GM23338 (cell line): ENCODE results near the gene C1QTNF5. TPM values are rescaled to one million over a fixed set of nuclear protein-coding genes. Genes with fewer than 3 reads are reported as not detected.

Experiments
- ATAC-seq: fragments of 200-7000 bp; cut with Tn5 transposase; 3 replicates; pipeline ENCODE4 v1.9.1; 2020
- DNase-seq: peaks from one replicate; pipeline ENCODE4 v3.0.0-alpha.2; 2015; ENCODE audit warnings: low spot score
- H2AFZ ChIP-seq: fragments of 200-600 bp; sonication (generic); 2 replicates; pipeline ENCODE4 v1.8.0; 2016; ENCODE audit warnings: antibody characterized with exemption, mild to moderate bottlenecking, moderate library complexity
- H3F3A ChIP-seq: fragments of 200-600 bp; sonication (generic); replicated peaks from 2 replicates; pipeline ENCODE4 v1.8.0; 2017; ENCODE audit warnings: antibody characterized with exemption, mixed run types, low read depth
- H3K27ac ChIP-seq: fragments of 200-600 bp; sonication (generic); 2 replicates; pipeline ENCODE4 v1.6.1; 2016; ENCODE audit warnings: low read depth
- H3K27me3 ChIP-seq: fragments of 200-600 bp; sonication (generic); 2 replicates; pipeline ENCODE4 v1.8.0; 2016; ENCODE audit warnings: mild to moderate bottlenecking, mixed run types, moderate library complexity; ENCODE audit not compliant: insufficient read depth
- H3K36me3 ChIP-seq: fragments of 200-600 bp; sonication (generic); 2 replicates; pipeline ENCODE4 v1.8.0; 2016; ENCODE audit warnings: mild to moderate bottlenecking; ENCODE audit not compliant: insufficient read depth
- H3K4me1 ChIP-seq: fragments of 200-600 bp; sonication (generic); 2 replicates; pipeline ENCODE4 v1.8.0; 2016; ENCODE audit warnings: mild to moderate bottlenecking, moderate library complexity; ENCODE audit not compliant: insufficient read depth
- H3K4me2 ChIP-seq: fragments of 200-600 bp; sonication (generic); 2 replicates; pipeline ENCODE4 v1.7.1; 2017; ENCODE audit warnings: mixed run types
- H3K4me3 ChIP-seq: fragments of 200-600 bp; sonication (generic); 2 replicates; pipeline ENCODE4 v1.6.1; 2016; ENCODE audit warnings: mixed run types
- H3K79me2 ChIP-seq: fragments of 200-600 bp; sonication (generic); replicated peaks from 2 replicates; pipeline ENCODE4 v1.8.0; 2017; ENCODE audit warnings: mild to moderate bottlenecking; ENCODE audit not compliant: insufficient read depth
- H3K9me2 ChIP-seq: fragments of 200-600 bp; sonication (generic); 2 replicates; pipeline ENCODE4 v1.8.0; 2017; ENCODE audit not compliant: insufficient read depth
- H4K20me1 ChIP-seq: fragments of 200-600 bp; sonication (generic); replicated peaks from 2 replicates; pipeline ENCODE4 v1.8.0; 2017; ENCODE audit warnings: mild to moderate bottlenecking; ENCODE audit not compliant: insufficient read depth
- H3K27ac Mint-ChIP-seq: 2 replicates; pipeline ENCODE4 v1.8.0; 2020; ENCODE audit warnings: inconsistent platforms, mild to moderate bottlenecking, moderate library complexity, mixed read lengths
- H3K27me3 Mint-ChIP-seq: 3 replicates; pipeline ENCODE4 v1.8.0; 2022; ENCODE audit warnings: low read depth, mild to moderate bottlenecking, moderate library complexity, mixed read lengths, inconsistent platforms; ENCODE audit not compliant: insufficient read depth, poor library complexity
- H3K36me3 Mint-ChIP-seq: 3 replicates; pipeline ENCODE4 v1.8.0; 2021; ENCODE audit warnings: low read depth, mild to moderate bottlenecking, inconsistent platforms, moderate library complexity, mixed read lengths
- H3K4me1 Mint-ChIP-seq: 3 replicates; pipeline ENCODE4 v1.8.0; 2020; ENCODE audit warnings: mild to moderate bottlenecking, inconsistent platforms, mixed read lengths
- H3K4me3 Mint-ChIP-seq: 3 replicates; pipeline ENCODE4 v1.8.0; 2021; ENCODE audit warnings: moderate library complexity, mild to moderate bottlenecking, inconsistent platforms, mixed read lengths
- H3K9me3 Mint-ChIP-seq: 3 replicates; pipeline ENCODE4 v1.8.0; 2020; ENCODE audit warnings: moderate library complexity, mild to moderate bottlenecking, inconsistent platforms, mixed read lengths
- CREB1 ChIP-seq: fragments of 250-450 bp; sonication (Bioruptor Pico); IDR thresholded peaks from 2 replicates; pipeline ENCODE4 v1.5.0; 2020; ENCODE audit warnings: low read depth, mild to moderate bottlenecking, moderate library complexity
- ETS1 ChIP-seq: IDR thresholded peaks from 2 replicates; pipeline ENCODE4 v1.6.1; 2016; ENCODE audit warnings: antibody characterized with exemption
- EZH2 ChIP-seq: fragments of 200-600 bp; sonication (generic); IDR thresholded peaks from one replicate; pipeline ENCODE4 v1.8.0; 2017; ENCODE audit warnings: antibody characterized with exemption, mild to moderate bottlenecking, low read depth; ENCODE audit not compliant: unreplicated experiment
- EZH2phosphoT487 ChIP-seq: fragments of 200-600 bp; sonication (generic); IDR thresholded peaks from one replicate; pipeline ENCODE4 v1.8.1; 2018; ENCODE audit warnings: antibody characterized with exemption; ENCODE audit not compliant: unreplicated experiment
- JUNB ChIP-seq: IDR thresholded peaks from one replicate; pipeline ENCODE4 v1.6.1; 2016; ENCODE audit warnings: antibody characterized with exemption; ENCODE audit not compliant: unreplicated experiment
- NANOG ChIP-seq: IDR thresholded peaks from 2 replicates; pipeline ENCODE4 v1.6.1; 2016; ENCODE audit warnings: antibody characterized with exemption, borderline replicate concordance
- POLR2AphosphoS5 ChIP-seq: IDR thresholded peaks from 2 replicates; pipeline ENCODE4 v1.6.1; 2016; ENCODE audit warnings: antibody characterized with exemption, low read depth
- REST ChIP-seq: IDR thresholded peaks from one replicate; pipeline ENCODE4 v1.6.1; 2018; ENCODE audit warnings: antibody characterized with exemption; ENCODE audit not compliant: unreplicated experiment
- STAT1 ChIP-seq: IDR thresholded peaks from one replicate; pipeline ENCODE4 v1.6.1; 2016; ENCODE audit warnings: antibody characterized with exemption; ENCODE audit not compliant: unreplicated experiment
- ZNF114 ChIP-seq: fragments of 250-450 bp; sonication (Bioruptor Pico); IDR thresholded peaks from 2 replicates; pipeline ENCODE4 v1.5.0; 2020; ENCODE audit warnings: mild to moderate bottlenecking, moderate library complexity
- ZNF331 ChIP-seq: fragments of 250-450 bp; sonication (Bioruptor Pico); IDR thresholded peaks from 2 replicates; pipeline ENCODE4 v1.5.0; 2020; ENCODE audit warnings: low read depth, mild to moderate bottlenecking, moderate library complexity
- polyA plus RNA-seq: library from polyadenylated mRNA; unstranded; fragments of >200 nt; fragmentation: Nextera tagmentation; extraction: Ambion mirVana; gene quantifications from 2 replicates; pipeline ENCODE4 v1.2.1, GENCODE V29; 2016
- total RNA-seq: library from RNA; depleted of rRNA; stranded (reverse); fragments of >200 nt; shearing (Covaris generic); gene quantifications from 2 replicates; pipeline ENCODE4 v1.2.3, GENCODE V29; 2014
- TF ChIP-seq, protein P1 (sequence below): fragments of 250-450 bp; sonication (Bioruptor Pico); IDR thresholded peaks from 2 replicates; pipeline ENCODE4 v1.5.0; 2020; ENCODE audit warnings: mild to moderate bottlenecking, moderate library complexity
- TF ChIP-seq, protein P2 (sequence below), 2 experiments: fragments of 200-600 bp in 1 of 2; sonication (generic) in 1 of 2; conservative IDR thresholded peaks; 2 replicates each; pipeline versions ENCODE4 v1.5.1 to v1.6.1; 2016 to 2017; ENCODE audit warnings: antibody characterized with exemption in 2 of 2, low read depth in 2 of 2, mild to moderate bottlenecking in 2 of 2, moderate library complexity in 1 of 2

Gene C1QTNF5
- total and polyA plus RNA-seq, 2 experiments from 2014 or later = 1.9 TPM

GRCh38 chr11:119290894-119291497 lies 49.7 kb downstream of the C1QTNF5 start:
- no peak overlapping the region for H2AFZ ChIP-seq
- no peak overlapping the region for H3K4me2 ChIP-seq
- no peak overlapping the region for H3K27ac Mint-ChIP-seq
- no peaks in the 10 kb centered on the region for H3K4me1 ChIP-seq
- no peaks in the 10 kb centered on the region for H3K9me2 ChIP-seq
- no peaks in the 10 kb centered on the region; the same call in 1 of the 2 replicates for H4K20me1 ChIP-seq
- no peak for DNase-seq
- H3F3A ChIP-seq = 0 out of 2 replicates have a peak, but pooled peaks cover 9% of the 10 kb centered on the region
- no peaks in the 10 kb centered on the region for H3K4me1 Mint-ChIP-seq
- H3K36me3 ChIP-seq = peaks cover 27% of the 10 kb centered on the region
- no peak for ATAC-seq
- no peaks in the 10 kb centered on the region for H3K79me2 ChIP-seq
- H3K27ac ChIP-seq = no peak overlapping the region
- no peak overlapping the region for H3K4me3 ChIP-seq
- peaks cover 51% of the 10 kb centered on the region for H3K36me3 Mint-ChIP-seq
- no peak overlapping the region for H3K4me3 Mint-ChIP-seq
- H3K27me3 ChIP-seq = no peaks in the 10 kb centered on the region
- peaks cover 4% of the 10 kb centered on the region for H3K27me3 Mint-ChIP-seq
- H3K9me3 Mint-ChIP-seq = no peaks in the 10 kb centered on the region
- TF ChIP-seq JUNB (no peak), EZH2phosphoT487 (no peak), POLR2AphosphoS5 (no peak), NANOG (no peak), ETS1 (no peak), STAT1 (no peak), ZNF331 (CRISPR knock-in tag) (no peak), EZH2 (no peak), ZNF114 (CRISPR knock-in tag) (no peak), CREB1 (CRISPR knock-in tag) (no peak), REST (no peak)
- TF ChIP-seq, protein P1, sequence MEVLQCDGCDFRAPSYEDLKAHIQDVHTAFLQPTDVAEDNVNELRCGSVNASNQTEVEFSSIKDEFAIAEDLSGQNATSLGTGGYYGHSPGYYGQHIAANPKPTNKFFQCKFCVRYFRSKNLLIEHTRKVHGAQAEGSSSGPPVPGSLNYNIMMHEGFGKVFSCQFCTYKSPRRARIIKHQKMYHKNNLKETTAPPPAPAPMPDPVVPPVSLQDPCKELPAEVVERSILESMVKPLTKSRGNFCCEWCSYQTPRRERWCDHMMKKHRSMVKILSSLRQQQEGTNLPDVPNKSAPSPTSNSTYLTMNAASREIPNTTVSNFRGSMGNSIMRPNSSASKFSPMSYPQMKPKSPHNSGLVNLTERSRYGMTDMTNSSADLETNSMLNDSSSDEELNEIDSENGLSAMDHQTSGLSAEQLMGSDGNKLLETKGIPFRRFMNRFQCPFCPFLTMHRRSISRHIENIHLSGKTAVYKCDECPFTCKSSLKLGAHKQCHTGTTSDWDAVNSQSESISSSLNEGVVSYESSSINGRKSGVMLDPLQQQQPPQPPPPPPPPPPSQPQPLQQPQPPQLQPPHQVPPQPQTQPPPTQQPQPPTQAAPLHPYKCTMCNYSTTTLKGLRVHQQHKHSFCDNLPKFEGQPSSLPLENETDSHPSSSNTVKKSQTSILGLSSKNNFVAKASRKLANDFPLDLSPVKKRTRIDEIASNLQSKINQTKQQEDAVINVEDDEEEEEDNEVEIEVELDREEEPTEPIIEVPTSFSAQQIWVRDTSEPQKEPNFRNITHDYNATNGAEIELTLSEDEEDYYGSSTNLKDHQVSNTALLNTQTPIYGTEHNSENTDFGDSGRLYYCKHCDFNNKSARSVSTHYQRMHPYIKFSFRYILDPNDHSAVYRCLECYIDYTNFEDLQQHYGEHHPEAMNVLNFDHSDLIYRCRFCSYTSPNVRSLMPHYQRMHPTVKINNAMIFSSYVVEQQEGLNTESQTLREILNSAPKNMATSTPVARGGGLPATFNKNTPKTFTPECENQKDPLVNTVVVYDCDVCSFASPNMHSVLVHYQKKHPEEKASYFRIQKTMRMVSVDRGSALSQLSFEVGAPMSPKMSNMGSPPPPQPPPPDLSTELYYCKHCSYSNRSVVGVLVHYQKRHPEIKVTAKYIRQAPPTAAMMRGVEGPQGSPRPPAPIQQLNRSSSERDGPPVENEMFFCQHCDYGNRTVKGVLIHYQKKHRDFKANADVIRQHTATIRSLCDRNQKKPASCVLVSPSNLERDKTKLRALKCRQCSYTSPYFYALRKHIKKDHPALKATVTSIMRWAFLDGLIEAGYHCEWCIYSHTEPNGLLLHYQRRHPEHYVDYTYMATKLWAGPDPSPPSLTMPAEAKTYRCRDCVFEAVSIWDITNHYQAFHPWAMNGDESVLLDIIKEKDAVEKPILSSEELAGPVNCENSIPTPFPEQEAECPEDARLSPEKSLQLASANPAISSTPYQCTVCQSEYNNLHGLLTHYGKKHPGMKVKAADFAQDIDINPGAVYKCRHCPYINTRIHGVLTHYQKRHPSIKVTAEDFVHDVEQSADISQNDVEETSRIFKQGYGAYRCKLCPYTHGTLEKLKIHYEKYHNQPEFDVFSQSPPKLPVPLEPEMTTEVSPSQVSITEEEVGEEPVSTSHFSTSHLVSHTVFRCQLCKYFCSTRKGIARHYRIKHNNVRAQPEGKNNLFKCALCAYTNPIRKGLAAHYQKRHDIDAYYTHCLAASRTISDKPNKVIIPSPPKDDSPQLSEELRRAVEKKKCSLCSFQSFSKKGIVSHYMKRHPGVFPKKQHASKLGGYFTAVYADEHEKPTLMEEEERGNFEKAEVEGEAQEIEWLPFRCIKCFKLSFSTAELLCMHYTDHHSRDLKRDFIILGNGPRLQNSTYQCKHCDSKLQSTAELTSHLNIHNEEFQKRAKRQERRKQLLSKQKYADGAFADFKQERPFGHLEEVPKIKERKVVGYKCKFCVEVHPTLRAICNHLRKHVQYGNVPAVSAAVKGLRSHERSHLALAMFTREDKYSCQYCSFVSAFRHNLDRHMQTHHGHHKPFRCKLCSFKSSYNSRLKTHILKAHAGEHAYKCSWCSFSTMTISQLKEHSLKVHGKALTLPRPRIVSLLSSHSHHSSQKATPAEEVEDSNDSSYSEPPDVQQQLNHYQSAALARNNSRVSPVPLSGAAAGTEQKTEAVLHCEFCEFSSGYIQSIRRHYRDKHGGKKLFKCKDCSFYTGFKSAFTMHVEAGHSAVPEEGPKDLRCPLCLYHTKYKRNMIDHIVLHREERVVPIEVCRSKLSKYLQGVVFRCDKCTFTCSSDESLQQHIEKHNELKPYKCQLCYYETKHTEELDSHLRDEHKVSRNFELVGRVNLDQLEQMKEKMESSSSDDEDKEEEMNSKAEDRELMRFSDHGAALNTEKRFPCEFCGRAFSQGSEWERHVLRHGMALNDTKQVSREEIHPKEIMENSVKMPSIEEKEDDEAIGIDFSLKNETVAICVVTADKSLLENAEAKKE = no peak
- TF ChIP-seq, protein P2, sequence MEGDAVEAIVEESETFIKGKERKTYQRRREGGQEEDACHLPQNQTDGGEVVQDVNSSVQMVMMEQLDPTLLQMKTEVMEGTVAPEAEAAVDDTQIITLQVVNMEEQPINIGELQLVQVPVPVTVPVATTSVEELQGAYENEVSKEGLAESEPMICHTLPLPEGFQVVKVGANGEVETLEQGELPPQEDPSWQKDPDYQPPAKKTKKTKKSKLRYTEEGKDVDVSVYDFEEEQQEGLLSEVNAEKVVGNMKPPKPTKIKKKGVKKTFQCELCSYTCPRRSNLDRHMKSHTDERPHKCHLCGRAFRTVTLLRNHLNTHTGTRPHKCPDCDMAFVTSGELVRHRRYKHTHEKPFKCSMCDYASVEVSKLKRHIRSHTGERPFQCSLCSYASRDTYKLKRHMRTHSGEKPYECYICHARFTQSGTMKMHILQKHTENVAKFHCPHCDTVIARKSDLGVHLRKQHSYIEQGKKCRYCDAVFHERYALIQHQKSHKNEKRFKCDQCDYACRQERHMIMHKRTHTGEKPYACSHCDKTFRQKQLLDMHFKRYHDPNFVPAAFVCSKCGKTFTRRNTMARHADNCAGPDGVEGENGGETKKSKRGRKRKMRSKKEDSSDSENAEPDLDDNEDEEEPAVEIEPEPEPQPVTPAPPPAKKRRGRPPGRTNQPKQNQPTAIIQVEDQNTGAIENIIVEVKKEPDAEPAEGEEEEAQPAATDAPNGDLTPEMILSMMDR (conservative IDR thresholded peaks at IDR 0.05; ENCODE audit: low read depth in 2 of 2) = no peak
